22Rv1 (cell line): ENCODE measurements around the gene TBC1D22B.

Experiments used
- ZFX ChIP-seq: fragments of 450-650 bp; IDR thresholded peaks from 2 replicates; pipeline ENCODE4 v1.6.1; 2017; ENCODE audit warnings: antibody characterized with exemption, borderline replicate concordance
- TF ChIP-seq, protein P1 (sequence below): fragments of 450-650 bp; IDR thresholded peaks from 2 replicates; pipeline ENCODE4 v1.5.1; 2017; ENCODE audit warnings: mild to moderate bottlenecking

DNA sequence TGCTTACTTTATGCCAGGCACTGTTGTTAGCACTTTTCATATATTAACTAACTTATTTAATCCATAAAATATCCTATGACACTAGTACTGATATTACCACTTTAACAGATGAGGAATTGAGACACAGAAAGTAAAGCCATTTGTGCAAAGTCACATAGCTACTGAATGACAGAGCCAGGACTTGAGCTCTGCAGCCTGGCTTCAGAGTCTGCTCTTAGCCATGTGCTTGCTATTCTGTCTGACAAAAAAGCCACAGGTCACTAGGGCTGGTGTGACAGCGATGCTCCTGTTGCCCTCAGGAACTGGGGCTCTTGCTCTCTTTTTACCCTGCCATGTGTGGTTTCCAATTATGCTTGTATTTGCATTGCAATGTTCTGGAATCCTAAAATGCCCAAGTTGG, 51.5 kb downstream of the TBC1D22B start:
- TF ChIP-seq, protein P1, sequence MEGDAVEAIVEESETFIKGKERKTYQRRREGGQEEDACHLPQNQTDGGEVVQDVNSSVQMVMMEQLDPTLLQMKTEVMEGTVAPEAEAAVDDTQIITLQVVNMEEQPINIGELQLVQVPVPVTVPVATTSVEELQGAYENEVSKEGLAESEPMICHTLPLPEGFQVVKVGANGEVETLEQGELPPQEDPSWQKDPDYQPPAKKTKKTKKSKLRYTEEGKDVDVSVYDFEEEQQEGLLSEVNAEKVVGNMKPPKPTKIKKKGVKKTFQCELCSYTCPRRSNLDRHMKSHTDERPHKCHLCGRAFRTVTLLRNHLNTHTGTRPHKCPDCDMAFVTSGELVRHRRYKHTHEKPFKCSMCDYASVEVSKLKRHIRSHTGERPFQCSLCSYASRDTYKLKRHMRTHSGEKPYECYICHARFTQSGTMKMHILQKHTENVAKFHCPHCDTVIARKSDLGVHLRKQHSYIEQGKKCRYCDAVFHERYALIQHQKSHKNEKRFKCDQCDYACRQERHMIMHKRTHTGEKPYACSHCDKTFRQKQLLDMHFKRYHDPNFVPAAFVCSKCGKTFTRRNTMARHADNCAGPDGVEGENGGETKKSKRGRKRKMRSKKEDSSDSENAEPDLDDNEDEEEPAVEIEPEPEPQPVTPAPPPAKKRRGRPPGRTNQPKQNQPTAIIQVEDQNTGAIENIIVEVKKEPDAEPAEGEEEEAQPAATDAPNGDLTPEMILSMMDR, result no peak
- TF ChIP-seq ZFX, result no peak
